Mesenchymal stem cell (in vitro differentiated cells and primary cell): ENCODE measurements around the gene CPSF4.

Experiments used
- DNase-seq: peaks from one replicate; pipeline ENCODE4 v3.0.0-alpha.2; 2013
- H2AFZ ChIP-seq: one replicate; pipeline ENCODE4 v1.6.1; 2013; ENCODE audit warnings: low read depth, mild to moderate bottlenecking, control low read depth, inconsistent platforms, low read length, moderate library complexity
- H2AK5ac ChIP-seq: 2 replicates; pipeline ENCODE4 v1.6.1; 2013; ENCODE audit warnings: low read length, moderate library complexity, mild to moderate bottlenecking, inconsistent platforms; ENCODE audit not compliant: severe bottlenecking
- H2BK120ac ChIP-seq: one replicate; pipeline ENCODE4 v1.6.1; 2013; ENCODE audit warnings: low read depth, mild to moderate bottlenecking, inconsistent platforms, low read length, moderate library complexity
- H2BK12ac ChIP-seq, 2 experiments: one replicate each; pipeline ENCODE4 v1.6.1; 2013; ENCODE audit warnings: inconsistent platforms in 2 of 2, low read length in 2 of 2, mild to moderate bottlenecking in 2 of 2, moderate library complexity in 2 of 2, control low read depth in 1 of 2
- H2BK15ac ChIP-seq: one replicate; pipeline ENCODE4 v1.6.1; 2013; ENCODE audit warnings: mild to moderate bottlenecking, low read depth, inconsistent platforms; ENCODE audit not compliant: poor library complexity, severe bottlenecking
- H2BK5ac ChIP-seq: 2 replicates; pipeline ENCODE4 v1.6.1; 2013; ENCODE audit warnings: low read depth, mild to moderate bottlenecking, low read length, control low read depth, inconsistent platforms; ENCODE audit not compliant: poor library complexity, severe bottlenecking
- H3K14ac ChIP-seq, 2 experiments: one replicate each; pipeline ENCODE4 v1.6.1; 2013; ENCODE audit warnings: inconsistent platforms in 2 of 2, low read length in 2 of 2, control low read depth in 1 of 2, mild to moderate bottlenecking in 1 of 2, moderate library complexity in 1 of 2
- H3K18ac ChIP-seq, 2 experiments: one replicate each; pipeline ENCODE4 v1.6.1; 2013; ENCODE audit warnings: inconsistent platforms in 2 of 2, low read length in 2 of 2, control low read depth in 1 of 2, low read depth in 1 of 2, mild to moderate bottlenecking in 1 of 2
- H3K23ac ChIP-seq, 2 experiments: one replicate each; pipeline ENCODE4 v1.6.1; 2013; ENCODE audit warnings: inconsistent platforms in 2 of 2, low read length in 2 of 2, mild to moderate bottlenecking in 2 of 2, moderate library complexity in 2 of 2, control low read depth in 1 of 2
- H3K27ac ChIP-seq: 2 replicates; pipeline ENCODE4 v1.5.1; 2013; ENCODE audit warnings: mild to moderate bottlenecking, moderate library complexity, low read length, control low read depth, inconsistent platforms; ENCODE audit not compliant: poor library complexity, severe bottlenecking
- H3K27me3 ChIP-seq, 2 experiments: 2 replicates each; pipeline versions ENCODE4 v1.6.1 to v1.7.0; 2013; ENCODE audit warnings: low read length in 2 of 2, mild to moderate bottlenecking in 2 of 2, moderate library complexity in 2 of 2, control low read depth in 1 of 2, inconsistent platforms in 1 of 2; ENCODE audit not compliant: control insufficient read depth in 1 of 2, insufficient read depth in 1 of 2
- H3K36me3 ChIP-seq, 2 experiments: 2 replicates each; pipeline versions ENCODE4 v1.6.1 to v1.7.0; 2013; ENCODE audit warnings: low read length in 2 of 2, control low read depth in 1 of 2, inconsistent platforms in 1 of 2, low read depth in 1 of 2, mild to moderate bottlenecking in 1 of 2; ENCODE audit not compliant: insufficient read depth in 2 of 2, control insufficient read depth in 1 of 2
- H3K4ac ChIP-seq, 2 experiments: one replicate each; pipeline ENCODE4 v1.6.1; 2013; ENCODE audit warnings: inconsistent platforms in 2 of 2, low read length in 2 of 2, mild to moderate bottlenecking in 2 of 2, moderate library complexity in 2 of 2, control low read depth in 1 of 2, low read depth in 1 of 2
- H3K4me1 ChIP-seq: 2 replicates; pipeline ENCODE4 v1.6.1; 2013; ENCODE audit warnings: low read depth, low read length, control low read depth; ENCODE audit not compliant: control insufficient read depth, insufficient read depth
- H3K4me2 ChIP-seq: 2 replicates; pipeline ENCODE4 v1.6.1; 2013; ENCODE audit warnings: low read length, mild to moderate bottlenecking, inconsistent platforms; ENCODE audit not compliant: poor library complexity, severe bottlenecking
- H3K4me3 ChIP-seq, 2 experiments: 2 replicates each; pipeline versions ENCODE4 v1.5.1 to v1.7.0; 2013; ENCODE audit warnings: low read length in 2 of 2, mild to moderate bottlenecking in 2 of 2, control low read depth in 1 of 2, low read depth in 1 of 2; ENCODE audit not compliant: insufficient read depth in 1 of 2
- H3K79me1 ChIP-seq: replicated peaks from 2 replicates; pipeline ENCODE4 v1.6.1; 2013; ENCODE audit warnings: mild to moderate bottlenecking, control low read depth, low read length, inconsistent platforms; ENCODE audit not compliant: poor library complexity, severe bottlenecking
- H3K9ac ChIP-seq: 2 replicates; pipeline ENCODE4 v1.7.0; 2013; ENCODE audit warnings: mild to moderate bottlenecking, low read length, moderate library complexity
- H3K9me3 ChIP-seq: 2 replicates; pipeline ENCODE4 v1.7.0; 2013; ENCODE audit warnings: mild to moderate bottlenecking, low read length; ENCODE audit not compliant: control insufficient read depth
- H4K8ac ChIP-seq: one replicate; pipeline ENCODE4 v1.6.1; 2013; ENCODE audit warnings: inconsistent platforms, mild to moderate bottlenecking, low read length, moderate library complexity
- H4K91ac ChIP-seq: one replicate; pipeline ENCODE4 v1.6.1; 2013; ENCODE audit warnings: mild to moderate bottlenecking, low read length, inconsistent platforms
- WGBS: methylation state at CpG from one replicate; pipeline ENCODE4 v1.1.7; 2013; ENCODE audit warnings: mixed read lengths; 5-methylcytosine and 5-hydroxymethylcytosine counted together

CPSF4 gene

GRCh38 chr7:99406557-99406956, 32.2 kb upstream of the CPSF4 start:
- Histone ChIP-seq H3K14ac (no peak overlapping the region), H3K23ac (no peak overlapping the region), H3K18ac (no peak overlapping the region), H3K79me1 (peaks cover 18% of the 10 kb centered on the region), H3K27me3 (no peaks in the 10 kb centered on the region), H3K9ac (peak overlapping the region; percentile 100), H3K4me1 (peaks cover 21% of the 10 kb centered on the region), H2BK12ac (no peak overlapping the region), H3K4me2 (no peak overlapping the region), H2BK5ac (no peak overlapping the region), H3K9me3 (no peaks in the 10 kb centered on the region), H4K91ac (no peak overlapping the region), H3K4me3 (peak overlapping the region in 1 of 2 experiments; percentile 99), H3K4ac (no peak overlapping the region), H3K36me3 (peaks cover 36 to 37% of the 10 kb centered on the region in 2 experiments), H2BK120ac (no peak overlapping the region), H2AFZ (no peak overlapping the region), H4K8ac (no peak overlapping the region), H3K27ac (no peak overlapping the region), H2BK15ac (no peak overlapping the region), H2AK5ac (no peak overlapping the region)
- 67% methylated on average over 1 of the region's 1 CpG for WGBS
- DNase-seq = no peak

DNA sequence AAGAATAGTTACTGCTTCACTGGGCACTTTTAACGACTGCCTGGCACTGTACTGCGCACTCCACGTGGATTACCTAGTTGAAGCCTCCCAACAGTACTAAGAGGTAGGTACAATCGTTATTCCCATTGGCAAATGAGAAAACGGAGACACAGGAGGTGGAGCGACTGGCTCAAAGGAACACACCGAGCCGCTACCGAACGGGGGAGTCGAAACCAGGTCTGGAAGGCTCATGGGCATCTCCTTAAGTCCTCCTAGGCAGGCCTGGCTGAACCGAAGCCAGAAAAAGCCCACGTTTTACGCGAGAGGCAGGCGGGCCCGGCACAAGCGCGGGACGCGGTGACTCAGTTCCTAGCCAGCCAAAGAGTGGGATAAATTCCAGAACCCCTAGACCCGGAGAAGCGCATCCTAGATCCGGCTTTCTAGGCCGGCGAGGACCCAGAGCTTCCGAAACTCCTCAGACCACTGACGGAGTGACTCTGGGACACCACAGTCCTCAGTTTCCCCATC, 30.8 kb upstream of the CPSF4 start:
- Histone ChIP-seq H3K9ac (peak overlapping the region; percentile 100), H4K91ac (peak overlapping the region; percentile 79), H3K14ac (peak overlapping the region in 1 of 2 experiments; percentile 61), H3K27ac (peak overlapping the region; percentile 75), H3K18ac (peak overlapping the region; percentile 47 to 76), H2AFZ (peak overlapping the region; percentile 32), H4K8ac (peak overlapping the region; percentile 71), H3K36me3 (peaks cover 31 to 41% of the 10 kb centered on the region in 2 experiments), H2AK5ac (peak overlapping the region; percentile 76), H2BK5ac (peak overlapping the region; percentile 21), H3K23ac (no peak overlapping the region), H2BK12ac (peak overlapping the region in 1 of 2 experiments; percentile 23), H2BK15ac (no peak overlapping the region), H3K4ac (peak overlapping the region; percentile 69 to 96), H3K79me1 (peaks cover 12% of the 10 kb centered on the region), H3K4me3 (peak overlapping the region; percentile 86 to 99), H3K9me3 (no peaks in the 10 kb centered on the region), H3K4me1 (peaks cover 21% of the 10 kb centered on the region), H2BK120ac (peak overlapping the region; percentile 8), H3K27me3 (no peaks in the 10 kb centered on the region), H3K4me2 (peak overlapping the region; percentile 84)
- WGBS = under 1% methylated on average over 28 of the region's 28 CpGs
- peak; percentile 82 for DNase-seq

DNA sequence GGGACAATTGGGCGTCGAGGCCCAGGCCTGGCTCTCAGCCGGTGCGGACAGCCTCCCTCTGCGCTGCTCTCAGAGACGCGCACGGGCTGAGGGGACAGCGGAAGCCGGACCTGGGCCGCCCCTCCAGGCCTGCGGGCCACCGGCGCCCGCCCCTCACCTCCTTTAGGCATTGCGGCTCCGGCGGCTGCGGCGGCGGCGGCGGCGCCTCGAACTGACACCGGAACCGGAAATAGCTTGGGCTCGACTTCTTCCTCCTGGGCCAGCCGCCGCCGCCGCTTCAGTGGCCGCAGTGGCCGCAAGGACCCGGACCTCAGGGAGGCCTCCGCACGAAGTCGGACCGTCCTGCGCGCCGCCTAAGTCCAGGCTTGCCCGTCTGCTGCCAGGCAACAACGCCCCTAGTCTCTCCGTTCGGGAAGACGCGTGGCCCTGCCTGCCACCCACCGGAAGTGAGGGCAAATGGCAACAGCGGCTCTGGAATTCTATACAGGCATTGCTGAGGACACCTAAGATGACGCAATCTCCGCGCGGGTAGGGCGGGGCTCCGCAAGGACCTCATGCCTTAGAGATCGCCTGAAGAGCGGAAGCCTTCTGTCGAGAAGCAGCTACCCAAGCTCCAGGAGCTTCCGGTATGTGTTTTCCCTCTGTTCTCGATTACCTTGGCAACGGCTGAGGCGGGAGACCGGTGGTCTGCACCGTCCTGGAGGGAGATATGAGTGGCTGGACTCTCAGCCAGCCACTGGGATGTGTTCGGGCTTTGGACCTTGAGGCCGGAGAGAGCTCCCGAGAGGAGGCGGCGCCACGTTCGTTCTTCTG, 30.2 kb upstream of the CPSF4 start, which contains the start of the genes BUD31 and PDAP1:
Gene BUD31 (plus strand): TSS at position 591 of the 813 bp plus-strand sequence. CDS start 2,124 bp downstream, outside the sequence.
Gene PDAP1 (minus strand): TSS at position 219 of the 813 bp plus-strand sequence. CDS start 49 bp downstream, at position 170.
- Histone ChIP-seq H3K14ac (peak within 1 kb of the TSS in 1 of 2 experiments; percentile 74), H3K4ac (peak within 1 kb of the TSS; percentile 69 to 96), H4K91ac (peak within 1 kb of the TSS; percentile 94), H2AK5ac (peak within 1 kb of the TSS; percentile 76), H3K23ac (no peak within 1 kb of the TSS), H3K9ac (peak within 1 kb of the TSS; percentile 100), H3K4me1 (peaks cover 19% of the 10 kb centered on the region), H3K27ac (peak within 1 kb of the TSS; percentile 99), H3K4me3 (peak within 1 kb of the TSS; percentile 86 to 99), H3K9me3 (no peaks in the 10 kb centered on the region), H4K8ac (peak within 1 kb of the TSS; percentile 71), H2BK120ac (peak within 1 kb of the TSS; percentile 13), H2AFZ (peak within 1 kb of the TSS; percentile 36), H3K4me2 (peak within 1 kb of the TSS; percentile 84), H2BK12ac (peak within 1 kb of the TSS in 1 of 2 experiments; percentile 93), H2BK5ac (peak within 1 kb of the TSS; percentile 100), H3K27me3 (no peaks in the 10 kb centered on the region), H3K18ac (peak within 1 kb of the TSS; percentile 91 to 95), H3K36me3 (peaks cover 32 to 41% of the 10 kb centered on the region in 2 experiments), H3K79me1 (peaks cover 8% of the 10 kb centered on the region), H2BK15ac (peak within 1 kb of the TSS; percentile 92)
- under 1% methylated on average over 68 of the region's 72 CpGs for WGBS
- peak; percentile 97 for DNase-seq

GRCh38 chr7:99409192-99409572, 29.6 kb upstream of the CPSF4 start:
- peak overlapping the region in 1 of 2 experiments; percentile 74 for H3K14ac ChIP-seq
- no peaks in the 10 kb centered on the region for H3K27me3 ChIP-seq
- H2BK5ac ChIP-seq = peak overlapping the region; percentile 53
- H3K9me3 ChIP-seq = no peaks in the 10 kb centered on the region
- no peak for DNase-seq
- H3K27ac ChIP-seq = peak overlapping the region; percentile 99
- H3K18ac ChIP-seq = peak overlapping the region; percentile 81 to 90
- no peak overlapping the region for H2BK12ac ChIP-seq
- no peak overlapping the region for H4K91ac ChIP-seq
- no peak overlapping the region for H3K23ac ChIP-seq
- H3K4ac ChIP-seq = peak overlapping the region in 1 of 2 experiments; percentile 63
- H2AK5ac ChIP-seq = peak overlapping the region; percentile 28
- H3K4me2 ChIP-seq = peak overlapping the region; percentile 77
- H2BK15ac ChIP-seq = peak overlapping the region; percentile 33
- H3K79me1 ChIP-seq = peaks cover 6% of the 10 kb centered on the region
- H3K4me3 ChIP-seq = peak overlapping the region; percentile 86 to 99
- H3K9ac ChIP-seq = peak overlapping the region; percentile 100
- WGBS = 1% methylated on average over 17 of the region's 18 CpGs
- H3K4me1 ChIP-seq = peaks cover 15% of the 10 kb centered on the region
- peaks cover 31 to 42% of the 10 kb centered on the region in 2 experiments for H3K36me3 ChIP-seq
- H2AFZ ChIP-seq = no peak overlapping the region
- H4K8ac ChIP-seq = peak overlapping the region; percentile 52
- peak overlapping the region; percentile 13 for H2BK120ac ChIP-seq
